ENCODE measurements around the gene CALHM5. TPM values are rescaled to one million over a fixed set of nuclear protein-coding genes. Genes with fewer than 3 reads are reported as not detected.

Gene CALHM5
- total RNA-seq, 1 experiment from 2014 or later = not detected

DNA sequence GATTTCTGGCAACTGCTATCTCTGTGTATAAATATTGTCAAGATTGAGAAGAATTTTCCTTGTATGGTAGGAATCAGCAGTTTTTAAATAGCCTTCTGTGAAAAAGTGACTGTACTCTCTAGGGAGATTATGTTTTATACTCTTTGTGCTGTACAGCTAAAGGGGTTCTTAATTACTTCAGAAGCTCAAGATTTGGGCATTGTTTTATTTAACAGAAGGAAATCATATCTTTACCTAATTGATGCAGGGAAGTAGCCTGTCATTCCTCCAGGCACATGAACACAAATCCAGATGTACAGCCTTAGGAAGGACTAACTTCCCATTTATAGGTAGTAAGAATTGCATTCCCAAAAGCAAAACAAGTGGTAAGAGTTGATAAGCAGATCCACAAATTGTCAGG, 1.3 kb downstream of the CALHM5 start:
- in situ Hi-C loops (cut with HindIII; ENCODE audit: low pct_unique_long_range_greater_than_20kb, low sequenced_read_pairs) = no loop called here
- intact Hi-C loops (cut with micrococcal nuclease; ENCODE audit: unreplicated experiment) = no loop called here
- Histone ChIP-seq H3K27me3 (ENCODE audit: control insufficient read depth, insufficient read depth, low read length) (peaks cover 29% of the 10 kb centered on the region; the same call in 1 of the 2 replicates), H3K27ac (ENCODE audit: low read length) (no peak overlapping the region), H3K4me1 (ENCODE audit: control insufficient read depth, insufficient read depth, low read length) (0 out of 2 replicates have a peak, but pooled peaks cover 4% of the 10 kb centered on the region), H3K4me3 (ENCODE audit: low read depth in 2 of 2, low read length in 2 of 2) (no peak overlapping the region), H3K9me3 (ENCODE audit: control insufficient read depth, insufficient read depth, low read depth, low read length) (no peaks in the 10 kb centered on the region), H3K36me3 (ENCODE audit: control insufficient read depth, insufficient read depth, low read length) (no peaks in the 10 kb centered on the region)
- CTCF ChIA-PET = no interaction called here
- TF ChIP-seq, protein P1, sequence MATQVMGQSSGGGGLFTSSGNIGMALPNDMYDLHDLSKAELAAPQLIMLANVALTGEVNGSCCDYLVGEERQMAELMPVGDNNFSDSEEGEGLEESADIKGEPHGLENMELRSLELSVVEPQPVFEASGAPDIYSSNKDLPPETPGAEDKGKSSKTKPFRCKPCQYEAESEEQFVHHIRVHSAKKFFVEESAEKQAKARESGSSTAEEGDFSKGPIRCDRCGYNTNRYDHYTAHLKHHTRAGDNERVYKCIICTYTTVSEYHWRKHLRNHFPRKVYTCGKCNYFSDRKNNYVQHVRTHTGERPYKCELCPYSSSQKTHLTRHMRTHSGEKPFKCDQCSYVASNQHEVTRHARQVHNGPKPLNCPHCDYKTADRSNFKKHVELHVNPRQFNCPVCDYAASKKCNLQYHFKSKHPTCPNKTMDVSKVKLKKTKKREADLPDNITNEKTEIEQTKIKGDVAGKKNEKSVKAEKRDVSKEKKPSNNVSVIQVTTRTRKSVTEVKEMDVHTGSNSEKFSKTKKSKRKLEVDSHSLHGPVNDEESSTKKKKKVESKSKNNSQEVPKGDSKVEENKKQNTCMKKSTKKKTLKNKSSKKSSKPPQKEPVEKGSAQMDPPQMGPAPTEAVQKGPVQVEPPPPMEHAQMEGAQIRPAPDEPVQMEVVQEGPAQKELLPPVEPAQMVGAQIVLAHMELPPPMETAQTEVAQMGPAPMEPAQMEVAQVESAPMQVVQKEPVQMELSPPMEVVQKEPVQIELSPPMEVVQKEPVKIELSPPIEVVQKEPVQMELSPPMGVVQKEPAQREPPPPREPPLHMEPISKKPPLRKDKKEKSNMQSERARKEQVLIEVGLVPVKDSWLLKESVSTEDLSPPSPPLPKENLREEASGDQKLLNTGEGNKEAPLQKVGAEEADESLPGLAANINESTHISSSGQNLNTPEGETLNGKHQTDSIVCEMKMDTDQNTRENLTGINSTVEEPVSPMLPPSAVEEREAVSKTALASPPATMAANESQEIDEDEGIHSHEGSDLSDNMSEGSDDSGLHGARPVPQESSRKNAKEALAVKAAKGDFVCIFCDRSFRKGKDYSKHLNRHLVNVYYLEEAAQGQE (IDR thresholded peaks at IDR 0.05; ENCODE audit: insufficient read depth in 1 of 2, low read depth in 2 of 2, low read length in 1 of 2) = no peak
- TF ChIP-seq, protein P2, sequence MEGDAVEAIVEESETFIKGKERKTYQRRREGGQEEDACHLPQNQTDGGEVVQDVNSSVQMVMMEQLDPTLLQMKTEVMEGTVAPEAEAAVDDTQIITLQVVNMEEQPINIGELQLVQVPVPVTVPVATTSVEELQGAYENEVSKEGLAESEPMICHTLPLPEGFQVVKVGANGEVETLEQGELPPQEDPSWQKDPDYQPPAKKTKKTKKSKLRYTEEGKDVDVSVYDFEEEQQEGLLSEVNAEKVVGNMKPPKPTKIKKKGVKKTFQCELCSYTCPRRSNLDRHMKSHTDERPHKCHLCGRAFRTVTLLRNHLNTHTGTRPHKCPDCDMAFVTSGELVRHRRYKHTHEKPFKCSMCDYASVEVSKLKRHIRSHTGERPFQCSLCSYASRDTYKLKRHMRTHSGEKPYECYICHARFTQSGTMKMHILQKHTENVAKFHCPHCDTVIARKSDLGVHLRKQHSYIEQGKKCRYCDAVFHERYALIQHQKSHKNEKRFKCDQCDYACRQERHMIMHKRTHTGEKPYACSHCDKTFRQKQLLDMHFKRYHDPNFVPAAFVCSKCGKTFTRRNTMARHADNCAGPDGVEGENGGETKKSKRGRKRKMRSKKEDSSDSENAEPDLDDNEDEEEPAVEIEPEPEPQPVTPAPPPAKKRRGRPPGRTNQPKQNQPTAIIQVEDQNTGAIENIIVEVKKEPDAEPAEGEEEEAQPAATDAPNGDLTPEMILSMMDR (IDR thresholded peaks at IDR 0.05) = no peak
- TF ChIP-seq SIN3A (IDR thresholded peaks at IDR 0.05; ENCODE audit: borderline replicate concordance, insufficient read depth, low read depth, low read length) = no peak
- no peak for TF ChIP-seq POLR2AphosphoS5 (IDR thresholded peaks at IDR 0.05; ENCODE audit: low read depth, low read length)
- no peak for TF ChIP-seq TCF7L2 (IDR thresholded peaks at IDR 0.05; ENCODE audit: low read depth, low read length)
- POLR2A ChIA-PET = no interaction called here
- BruUV-seq (replicated peaks) = no TSS peak
- DNase-seq (ENCODE audit: low read depth, low spot score) = no peak
- ATAC-seq = no peak

DNA sequence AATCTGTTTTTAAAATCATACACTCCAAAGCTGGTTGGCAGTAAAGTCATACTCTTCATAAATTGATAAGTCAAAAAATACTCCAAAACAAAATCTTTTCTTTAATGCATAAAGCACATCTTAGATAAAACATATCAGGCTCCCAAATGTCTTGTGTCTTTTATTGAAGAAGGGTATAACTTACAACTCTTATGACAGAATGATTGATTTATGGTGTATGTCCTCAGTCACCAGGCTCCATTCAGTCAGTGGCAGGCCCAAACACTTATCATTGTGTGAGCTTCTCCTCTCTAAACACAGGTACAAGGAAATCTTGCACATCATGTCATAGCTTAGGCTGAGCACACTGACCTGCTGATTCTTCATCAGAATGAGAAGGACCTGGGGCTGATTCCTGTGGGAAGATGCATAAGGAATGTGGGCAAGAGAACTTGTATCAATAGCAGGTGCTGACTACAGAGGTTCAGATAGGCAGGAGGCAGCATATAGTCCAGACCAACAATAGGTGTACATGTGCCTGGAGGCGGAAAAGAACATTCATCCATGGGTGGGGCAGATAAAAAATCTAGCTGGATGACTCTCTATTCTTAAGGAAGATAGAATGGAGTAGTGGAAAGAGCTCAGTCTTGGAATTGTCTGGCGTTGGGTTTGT, 1.9 kb downstream of the CALHM5 start:
- TF ChIP-seq SIN3A (IDR thresholded peaks at IDR 0.05; ENCODE audit: borderline replicate concordance, insufficient read depth, low read depth, low read length) = no peak
- no peak for TF ChIP-seq TCF7L2 (IDR thresholded peaks at IDR 0.05; ENCODE audit: low read depth, low read length)
- TF ChIP-seq, protein P1 (IDR thresholded peaks at IDR 0.05; ENCODE audit: insufficient read depth in 1 of 2, low read depth in 2 of 2, low read length in 1 of 2) = no peak
- no peak for TF ChIP-seq POLR2AphosphoS5 (IDR thresholded peaks at IDR 0.05; ENCODE audit: low read depth, low read length)
- TF ChIP-seq, protein P2 (IDR thresholded peaks at IDR 0.05) = no peak; the same call in 1 of the 2 replicates
- ATAC-seq = no peak
- no peaks in the 10 kb centered on the region for H3K36me3 ChIP-seq (ENCODE audit: control insufficient read depth, insufficient read depth, low read length)
- 0 out of 2 replicates have a peak, but pooled peaks cover 4% of the 10 kb centered on the region for H3K4me1 ChIP-seq (ENCODE audit: control insufficient read depth, insufficient read depth, low read length)
- DNase-seq (ENCODE audit: low read depth, low spot score) = no peak
- H3K4me3 ChIP-seq (ENCODE audit: low read depth in 2 of 2, low read length in 2 of 2) = no peak overlapping the region
- CTCF ChIA-PET = no interaction called here
- in situ Hi-C loops (cut with HindIII; ENCODE audit: low pct_unique_long_range_greater_than_20kb, low sequenced_read_pairs) = no loop called here
- H3K9me3 ChIP-seq (ENCODE audit: control insufficient read depth, insufficient read depth, low read depth, low read length) = no peaks in the 10 kb centered on the region
- H3K27me3 ChIP-seq (ENCODE audit: control insufficient read depth, insufficient read depth, low read length) = peaks cover 29% of the 10 kb centered on the region; the same call in 1 of the 2 replicates
- POLR2A ChIA-PET = no interaction called here
- intact Hi-C loops (cut with micrococcal nuclease; ENCODE audit: unreplicated experiment) = no loop called here
- no peak overlapping the region for H3K27ac ChIP-seq (ENCODE audit: low read length)
- BruUV-seq (replicated peaks) = no TSS peak

Measured in Panc1 (cell line).